GM19239 (cell line): ENCODE data around the gene CCDC167.

ENCODE experiments used
- DNase-seq: peaks from one replicate; pipeline ENCODE4 v3.0.0; 2011; ENCODE audit warnings: low spot score; ENCODE audit not compliant: insufficient read length
- FAIRE-seq: peaks from 2 replicates; lab custom pipeline; 2011; peaks lifted over from hg19 to GRCh38; lab: Jason Lieb, UNC

The CCDC167 gene

GRCh38 chr6:37491830-37492208 lies 7.9 kb downstream of the CCDC167 start:
- no peak for FAIRE-seq
- DNase-seq = no peak

- no peak for FAIRE-seq
- no peak for DNase-seq
These were observed 8.4 kb downstream of the CCDC167 start for GRCh38 chr6:37491171-37491829.

DNA sequence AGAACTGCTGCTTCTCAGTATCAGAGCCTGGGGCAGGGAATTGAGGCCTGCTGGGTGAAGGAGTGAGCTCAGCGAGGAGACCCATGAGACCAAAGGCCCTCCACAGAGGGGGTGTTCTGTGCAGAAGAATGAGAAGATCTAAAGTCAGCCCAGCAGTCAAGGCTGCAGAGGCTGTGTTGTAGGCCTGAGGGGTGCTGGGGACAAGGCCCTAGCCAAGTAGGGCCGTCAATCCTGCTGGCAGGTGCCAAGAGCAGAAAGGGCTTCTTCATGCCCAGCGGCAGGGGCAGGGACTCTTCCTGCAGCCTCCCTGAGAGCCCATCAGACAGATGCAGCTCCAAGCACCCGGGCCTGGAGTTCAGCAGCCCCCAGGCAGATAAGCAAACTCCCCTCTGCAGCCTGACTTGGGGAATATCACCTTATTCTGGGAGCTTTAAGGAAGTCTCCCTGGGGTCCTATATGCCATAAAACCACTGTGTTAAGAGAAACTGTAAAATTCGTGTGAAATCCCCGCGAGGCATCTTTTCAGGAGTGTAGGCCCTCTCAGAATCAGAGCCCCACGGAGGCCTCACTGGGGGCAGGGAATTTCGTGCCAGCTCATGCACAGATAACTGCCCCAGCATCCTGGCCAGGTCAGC lies 9.0 kb downstream of the CCDC167 start:
- FAIRE-seq (no peak), DNase-seq (no peak)

GRCh38 chr6:37489697-37490336 lies 9.9 kb downstream of the CCDC167 start:
- DNase-seq (no peak), FAIRE-seq (no peak)

- DNase-seq (no peak), FAIRE-seq (no peak)
These were observed 11.2 kb downstream of the CCDC167 start for GRCh38 chr6:37488476-37488875.

GRCh38 chr6:37487591-37488380 lies 11.9 kb downstream of the CCDC167 start:
- DNase-seq (no peak), FAIRE-seq (no peak)

DNA sequence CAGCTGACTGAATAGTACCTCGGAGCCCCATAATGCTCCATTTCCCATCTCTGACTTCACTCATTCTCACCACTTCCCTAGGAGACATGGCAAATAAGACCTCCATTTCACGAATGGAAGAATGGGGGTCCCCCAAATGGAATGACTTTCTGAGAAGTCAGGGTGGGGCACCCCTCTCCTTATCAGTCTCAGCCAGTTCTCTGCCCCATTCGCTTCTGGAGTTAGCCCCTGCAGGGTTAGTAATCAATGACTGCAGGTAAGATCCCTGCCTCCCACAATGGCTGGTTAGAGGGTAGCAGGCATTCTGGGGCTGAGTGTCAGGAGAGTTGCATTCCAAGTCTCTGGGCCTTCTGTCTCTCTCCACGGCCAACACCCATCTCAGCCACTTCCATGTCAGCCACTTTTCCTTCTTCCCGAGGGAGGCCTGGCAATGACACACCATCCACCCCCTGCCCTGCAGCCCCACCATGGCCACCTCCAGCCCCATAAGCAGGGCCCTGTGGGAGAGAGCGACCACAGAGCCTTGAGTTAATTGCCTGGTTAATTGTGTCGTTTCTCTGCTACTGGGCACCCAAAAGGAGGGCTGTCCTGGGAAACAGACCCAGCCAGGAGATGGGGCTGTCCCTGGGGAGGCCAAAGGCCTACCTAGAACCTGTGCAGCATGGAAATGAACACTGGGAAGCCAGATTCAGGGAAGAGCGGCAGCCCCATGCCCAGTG lies 13.4 kb downstream of the CCDC167 start:
- DNase-seq (no peak), FAIRE-seq (no peak)

DNA sequence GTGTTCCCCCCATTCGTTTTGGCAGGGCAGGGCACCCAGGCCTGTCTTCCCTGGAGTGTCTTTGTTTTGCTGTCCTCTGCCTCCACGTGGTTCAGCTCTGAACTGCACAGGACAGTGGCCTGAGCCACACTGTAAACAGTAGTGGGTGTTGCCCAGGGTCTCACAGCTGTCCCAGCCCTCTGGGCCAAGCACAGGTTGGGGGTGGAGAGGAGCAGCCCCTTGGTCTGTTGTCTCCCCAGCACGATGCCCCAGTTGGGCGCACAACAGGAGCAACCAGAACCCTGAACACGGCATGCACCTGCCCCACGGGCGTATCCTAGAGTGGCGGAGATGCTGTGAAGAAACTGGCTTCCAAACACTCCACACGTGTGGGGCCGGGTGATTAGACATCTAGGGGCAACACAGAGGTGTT lies 14.4 kb downstream of the CCDC167 start:
- no peak for DNase-seq
- FAIRE-seq = no peak

DNA sequence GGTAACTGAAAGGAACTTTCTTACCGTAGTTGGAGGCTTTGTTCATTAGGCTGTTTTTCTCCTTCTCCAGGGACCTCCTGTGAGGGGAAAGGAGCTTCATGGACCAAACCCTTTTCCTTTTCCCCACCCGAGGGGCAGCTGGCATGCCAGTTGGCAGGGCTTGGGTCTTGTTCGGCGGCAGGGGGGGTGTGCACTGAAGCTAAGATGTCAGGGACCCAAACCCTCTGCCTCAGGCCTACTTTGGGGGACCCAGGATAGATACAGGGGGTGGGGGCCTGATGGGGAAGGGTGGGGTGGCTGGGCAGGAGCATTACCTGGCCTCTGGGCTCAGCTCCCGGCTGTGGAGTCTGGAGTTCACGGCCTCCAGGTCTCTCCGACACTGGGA lies 14.9 kb downstream of the CCDC167 start:
- no peak for DNase-seq
- no peak for FAIRE-seq

DNA sequence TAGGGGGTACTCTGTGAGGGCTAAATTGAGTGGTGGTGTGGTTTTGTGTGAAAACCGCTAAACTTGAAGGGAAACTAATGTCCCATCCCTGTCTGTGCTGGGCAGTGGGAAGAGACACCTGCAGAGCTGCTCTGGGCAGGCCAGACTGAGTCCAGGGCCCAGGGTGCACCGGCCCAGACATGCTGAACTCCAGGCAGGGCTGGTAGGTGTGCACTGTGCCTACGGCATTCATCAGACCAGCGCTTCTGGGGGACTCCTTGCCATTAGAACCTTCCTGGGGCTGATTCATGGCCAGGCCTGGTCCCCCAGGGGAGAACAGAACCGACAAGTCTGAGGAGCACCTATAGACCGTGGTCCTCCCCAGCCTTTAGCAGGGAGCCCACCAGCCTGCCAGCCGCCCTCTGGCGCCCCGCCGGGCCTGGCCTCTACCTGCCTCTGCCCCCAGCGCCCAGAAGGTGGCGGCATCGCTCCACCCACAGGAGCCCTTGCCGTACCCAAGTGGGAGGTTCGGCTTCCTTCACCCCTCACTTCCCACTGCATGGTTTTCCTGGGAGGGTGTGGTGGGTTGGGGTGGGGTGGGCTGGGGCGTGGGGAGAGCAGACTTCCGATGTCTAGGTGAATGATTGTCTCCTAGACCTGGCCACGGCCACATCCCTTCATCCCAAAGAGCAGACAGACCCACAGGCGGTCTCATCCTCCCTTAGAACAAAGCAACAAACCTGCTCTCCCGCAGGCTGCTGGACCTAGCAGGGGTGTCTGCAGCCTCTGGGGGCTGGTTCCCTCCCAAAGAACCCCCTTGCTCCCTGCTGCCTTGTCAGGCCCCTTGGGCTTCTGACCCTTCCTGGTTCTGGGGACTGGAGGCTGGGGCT lies 15.5 kb downstream of the CCDC167 start:
- peak; percentile 54 for FAIRE-seq
- peak; percentile 75 for DNase-seq

DNA sequence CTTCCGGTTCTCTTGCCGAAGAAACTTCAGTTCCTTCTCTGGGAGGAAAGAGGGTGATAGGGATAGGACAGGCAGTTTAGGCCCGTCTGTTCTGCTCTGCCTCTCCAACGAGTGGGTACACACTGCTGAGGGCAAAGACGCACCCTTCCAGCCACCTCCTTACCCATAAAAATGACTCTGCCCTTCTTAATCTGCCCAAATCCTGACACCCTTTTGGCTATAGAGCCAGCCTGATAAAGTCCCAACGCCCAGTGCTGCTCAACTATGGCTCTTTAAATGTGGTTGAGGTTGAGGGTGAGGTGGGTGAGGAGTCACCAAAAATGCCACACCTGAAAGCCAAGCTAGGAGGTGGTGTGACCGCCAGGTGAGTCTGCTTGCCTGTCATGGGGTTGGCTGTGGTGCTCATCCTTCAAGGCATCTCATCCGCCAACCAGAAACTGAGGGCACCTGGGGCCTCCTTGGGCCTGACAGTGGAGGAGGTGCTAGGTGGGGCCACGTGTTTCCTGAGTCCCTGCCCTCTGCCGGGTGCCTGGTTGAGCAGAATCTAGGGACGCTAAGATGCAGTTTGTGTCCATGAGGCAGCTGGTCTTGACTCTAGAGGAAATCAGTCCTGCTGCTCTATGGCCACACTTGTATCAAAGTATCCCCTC lies 16.3 kb downstream of the CCDC167 start:
- FAIRE-seq = no peak
- DNase-seq = no peak

DNA sequence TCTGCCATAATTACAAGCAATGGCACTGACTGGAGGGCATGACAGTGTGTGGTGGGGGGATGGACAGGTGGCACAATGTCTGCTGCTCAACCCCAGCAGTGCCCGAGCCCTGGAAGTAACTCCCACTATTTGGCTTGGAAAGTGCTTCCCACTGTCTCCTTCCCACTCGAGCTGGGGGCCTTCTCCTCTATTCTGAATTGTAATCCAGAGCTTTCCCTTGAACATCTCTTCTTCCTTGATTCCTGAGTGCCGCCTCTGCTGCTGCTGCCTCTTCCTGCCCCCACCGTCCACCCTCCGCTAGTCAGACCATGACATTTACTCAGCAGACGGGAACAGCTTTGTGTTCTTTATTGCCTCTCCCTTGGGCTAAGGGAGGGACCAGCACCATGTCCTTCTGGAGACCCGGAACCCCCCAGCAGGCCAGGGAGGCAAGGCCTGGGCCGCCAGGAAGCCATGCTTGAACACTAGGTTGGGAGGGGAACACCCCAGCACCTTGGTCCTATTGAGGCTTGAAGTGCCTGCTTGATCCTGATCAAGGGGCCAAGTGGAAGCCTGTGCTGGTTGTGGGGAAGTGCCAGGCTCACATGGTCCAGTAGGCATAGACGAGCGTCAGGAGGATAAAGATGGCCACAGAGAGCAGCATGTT lies 17.0 kb downstream of the CCDC167 start:
- no peak for FAIRE-seq
- DNase-seq = no peak

- FAIRE-seq (no peak), DNase-seq (no peak)
These were observed 17.7 kb downstream of the CCDC167 start for GRCh38 chr6:37481711-37482605.

- FAIRE-seq = no peak
- no peak for DNase-seq
These were observed 18.6 kb downstream of the CCDC167 start for GRCh38 chr6:37480951-37481534.

GRCh38 chr6:37480118-37480736 lies 19.5 kb downstream of the CCDC167 start:
- DNase-seq (no peak), FAIRE-seq (no peak)

DNA sequence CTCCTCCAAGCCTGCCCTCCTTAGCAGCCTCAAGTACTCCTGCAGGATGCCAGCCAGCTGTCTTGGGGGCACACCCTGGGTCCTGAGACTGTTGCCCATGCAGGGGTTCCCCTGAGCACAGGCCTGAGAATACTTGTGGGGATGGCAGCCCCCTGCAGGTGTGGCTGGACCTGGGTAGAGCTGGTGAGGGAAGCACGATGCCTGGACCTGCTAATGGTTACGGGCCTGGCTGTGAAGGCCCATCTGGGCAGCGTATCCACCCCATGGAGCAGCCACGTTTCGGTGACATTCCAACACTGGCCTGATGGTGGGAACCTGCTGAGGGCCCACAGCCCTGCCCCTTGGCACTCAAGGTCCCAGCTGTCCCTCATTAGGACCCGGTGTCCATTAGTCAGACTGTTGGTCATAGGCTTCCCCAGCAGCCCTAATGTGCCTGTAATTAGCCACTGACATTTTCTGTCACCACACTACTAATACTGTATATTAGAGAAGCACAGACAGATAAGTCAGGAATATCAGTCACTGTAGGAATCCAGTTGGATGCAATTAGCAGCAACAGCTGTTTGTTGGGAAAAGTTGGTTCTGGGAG lies 20.3 kb downstream of the CCDC167 start:
- DNase-seq = no peak
- no peak for FAIRE-seq
